Stimulated activated CD4-positive, alpha-beta T cell treated with anti-CD3 and anti-CD28 coated beads, TNF-alpha, amount 100 ng/mL, for 48 hours (primary cell): ENCODE measurements around the gene ADAMTSL1.
"Not testable (repeated sequence)": the region's sequence is repeated elsewhere in the genome, so short reads cannot be mapped to it uniquely, and the experiment has no call there.

Source experiments
- DNase-seq, 3 donors: peaks; one replicate each; pipeline ENCODE4 v3.0.0-alpha.2; 2020; ENCODE audit warnings: low read depth in 3 of 3

The ADAMTSL1 gene

DNA sequence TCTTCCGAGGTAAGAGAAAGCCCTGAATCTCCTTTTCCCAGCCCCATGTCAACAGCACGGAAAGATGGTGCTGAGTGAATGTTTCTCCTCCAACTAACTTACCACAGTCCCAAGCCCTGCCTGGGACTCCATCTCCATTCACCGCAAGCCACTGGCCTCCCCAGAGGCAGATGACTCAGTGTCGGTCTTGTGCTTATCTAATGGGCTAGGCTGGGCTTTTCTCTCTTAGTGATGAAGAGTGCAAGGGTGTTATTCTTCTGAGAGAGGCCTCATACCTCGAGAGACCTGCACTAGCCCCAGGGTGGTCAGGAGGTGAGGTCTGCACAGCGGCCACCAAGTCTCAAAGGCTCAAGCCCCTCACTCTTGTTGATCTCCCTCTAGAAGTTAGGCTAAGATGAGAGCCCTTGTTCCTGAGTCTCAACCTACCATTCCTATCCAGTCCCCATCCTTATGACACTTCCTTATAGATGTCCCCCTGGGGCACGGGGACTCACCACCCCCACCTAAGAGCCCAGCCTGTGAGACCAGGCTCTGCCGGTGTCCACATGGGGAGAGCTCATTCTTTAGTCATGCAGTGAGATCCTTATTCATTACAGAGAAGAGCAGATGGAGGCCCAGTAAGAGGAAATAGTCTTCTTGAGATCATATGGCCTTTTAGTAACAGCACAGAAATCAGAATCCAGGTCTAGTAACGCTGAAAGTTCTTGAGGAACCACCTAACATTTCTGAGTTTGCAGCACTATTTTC is 432.1 kb downstream of the ADAMTSL1 start:
- DNase-seq = no peak

DNA sequence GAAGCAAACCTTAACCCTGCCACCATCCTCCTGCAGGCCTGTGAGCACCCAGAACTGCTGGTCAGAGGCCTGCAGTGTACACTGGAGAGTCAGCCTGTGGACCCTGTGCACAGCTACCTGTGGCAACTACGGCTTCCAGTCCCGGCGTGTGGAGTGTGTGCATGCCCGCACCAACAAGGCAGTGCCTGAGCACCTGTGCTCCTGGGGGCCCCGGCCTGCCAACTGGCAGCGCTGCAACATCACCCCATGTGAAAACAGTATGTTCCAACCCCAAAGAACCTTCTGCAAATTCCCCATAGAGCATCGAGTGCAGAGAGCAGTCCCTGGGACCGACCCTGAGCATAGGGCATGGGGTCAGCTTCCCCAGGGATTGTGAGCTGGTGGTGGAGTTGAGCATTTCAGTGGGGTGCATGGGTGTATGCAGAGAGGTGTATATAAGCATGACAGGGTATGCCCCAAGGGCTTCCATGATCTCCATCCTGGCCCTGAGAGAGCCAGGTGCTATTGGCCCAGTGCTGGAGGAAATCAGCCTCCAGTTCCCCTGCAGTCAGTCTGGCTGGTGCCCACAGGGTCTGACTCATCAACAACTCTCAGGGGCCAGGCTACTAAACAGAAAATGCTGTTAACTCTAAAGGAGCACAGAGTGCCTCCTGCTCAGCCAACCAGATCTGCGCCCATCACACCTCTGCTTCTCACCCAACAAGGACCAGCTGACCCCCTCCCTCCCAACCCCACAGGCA is 432.9 kb downstream of the ADAMTSL1 start:
- DNase-seq = no peak

DNA sequence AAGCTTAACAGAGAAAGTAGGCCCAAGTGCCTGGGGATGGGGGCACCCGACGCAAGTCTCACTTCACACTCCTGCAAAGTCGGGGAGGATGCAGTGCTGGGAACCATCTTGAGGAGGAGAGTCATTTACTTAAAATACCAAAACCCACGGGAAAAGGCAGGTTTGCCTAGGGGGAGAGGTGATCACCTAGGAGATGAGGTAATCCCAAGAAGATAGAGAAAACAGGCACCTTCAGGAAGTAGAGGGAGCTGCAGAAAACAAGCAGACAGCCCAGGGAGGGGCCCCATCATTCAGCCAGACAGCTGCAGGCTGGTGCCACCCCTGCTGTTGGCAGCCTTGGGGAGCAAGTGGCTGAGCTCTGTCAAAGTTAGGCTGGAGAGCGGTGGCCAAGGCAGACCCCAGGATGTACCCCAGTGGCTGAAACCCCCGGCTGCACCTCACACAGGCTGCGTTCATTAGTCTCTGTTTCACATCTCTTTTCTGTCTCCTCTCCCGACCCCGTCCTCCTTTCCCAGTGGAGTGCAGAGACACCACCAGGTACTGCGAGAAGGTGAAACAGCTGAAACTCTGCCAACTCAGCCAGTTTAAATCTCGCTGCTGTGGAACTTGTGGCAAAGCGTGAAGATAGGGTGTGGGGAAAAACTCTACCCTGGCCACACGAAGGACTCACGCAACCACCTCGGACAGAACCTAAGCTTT is 434.1 kb downstream of the ADAMTSL1 start:
- no peak for DNase-seq

DNA sequence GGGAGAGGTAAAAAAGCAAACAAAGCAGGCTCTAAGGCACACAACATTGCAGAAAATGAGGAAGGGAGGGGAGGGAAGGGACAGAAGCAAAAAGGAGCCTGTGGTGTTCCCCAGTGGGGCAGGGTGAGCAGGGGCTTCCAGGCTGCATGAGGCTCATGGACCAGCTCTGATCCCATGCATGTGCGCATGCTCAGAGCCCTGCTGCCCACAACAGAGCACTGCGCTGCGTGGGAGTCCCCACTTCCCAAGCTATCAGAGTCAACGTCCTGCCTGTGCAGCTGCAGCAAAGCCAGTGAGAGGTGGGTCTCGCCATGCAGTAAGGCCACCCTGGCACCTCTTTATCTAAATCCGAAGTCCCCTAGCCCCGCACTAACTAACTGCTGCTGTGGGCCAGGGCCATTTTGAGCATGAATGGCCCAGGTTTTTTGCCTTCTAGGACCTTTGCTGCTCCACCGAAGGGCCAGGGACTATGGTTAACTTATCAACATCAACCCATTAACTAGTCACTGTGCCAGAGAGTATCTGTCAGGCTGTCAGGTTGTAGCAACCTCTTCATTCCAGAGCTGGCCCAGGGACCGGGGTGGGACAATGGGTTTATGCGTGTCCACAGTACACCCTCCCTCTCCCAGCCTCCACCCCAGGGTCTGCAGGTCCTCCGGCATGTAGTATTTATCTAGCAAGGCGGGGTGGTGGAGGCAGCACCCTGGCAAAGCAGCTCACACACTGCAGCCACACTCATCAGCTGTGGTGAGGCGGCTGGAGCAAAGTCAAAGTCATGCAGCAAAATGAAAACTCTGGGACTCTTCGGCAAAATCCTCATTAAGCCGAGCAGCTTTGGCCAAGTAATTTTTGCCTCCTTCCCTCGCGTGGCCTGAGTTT is 435.4 kb downstream of the ADAMTSL1 start:
- DNase-seq = no peak

DNA sequence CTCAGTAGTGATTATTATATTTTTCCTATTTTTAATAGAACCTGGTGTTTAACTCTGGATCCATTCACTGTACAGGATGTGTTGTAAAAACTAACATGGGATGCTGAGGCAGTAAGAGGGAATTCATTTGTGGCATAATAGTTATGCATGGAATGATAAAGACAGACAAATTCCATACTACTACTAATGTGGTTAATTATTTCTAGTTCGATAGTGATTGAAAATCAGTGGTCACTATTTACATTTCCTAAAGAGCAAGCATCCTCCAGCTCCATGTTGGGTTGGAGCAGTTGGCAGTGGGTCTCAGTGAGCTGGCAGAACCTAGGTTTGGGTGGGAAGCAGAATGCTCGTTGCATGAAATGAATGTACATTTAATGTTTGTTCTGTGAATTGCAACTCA is 436.5 kb downstream of the ADAMTSL1 start:
- no peak for DNase-seq

DNA sequence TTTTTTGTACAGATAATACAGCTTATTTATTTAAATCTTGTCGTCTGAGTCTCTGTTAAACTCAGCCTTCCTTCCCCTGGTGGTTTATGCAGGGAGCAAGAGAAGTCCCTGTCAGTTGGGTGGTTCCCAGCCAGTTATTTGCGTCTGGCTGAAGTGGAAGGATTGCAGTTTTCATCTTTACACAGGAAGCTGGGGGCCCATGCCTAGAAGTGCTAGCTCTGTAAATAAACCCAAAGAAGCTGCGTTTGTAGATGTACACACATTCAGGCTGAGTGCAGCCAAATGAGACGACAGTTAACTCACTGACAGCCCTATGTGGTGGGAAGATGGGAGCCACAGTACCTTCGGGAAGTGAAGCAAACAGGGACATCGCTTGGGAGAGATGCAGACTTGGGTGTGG is 437.0 kb downstream of the ADAMTSL1 start:
- DNase-seq = no peak

DNA sequence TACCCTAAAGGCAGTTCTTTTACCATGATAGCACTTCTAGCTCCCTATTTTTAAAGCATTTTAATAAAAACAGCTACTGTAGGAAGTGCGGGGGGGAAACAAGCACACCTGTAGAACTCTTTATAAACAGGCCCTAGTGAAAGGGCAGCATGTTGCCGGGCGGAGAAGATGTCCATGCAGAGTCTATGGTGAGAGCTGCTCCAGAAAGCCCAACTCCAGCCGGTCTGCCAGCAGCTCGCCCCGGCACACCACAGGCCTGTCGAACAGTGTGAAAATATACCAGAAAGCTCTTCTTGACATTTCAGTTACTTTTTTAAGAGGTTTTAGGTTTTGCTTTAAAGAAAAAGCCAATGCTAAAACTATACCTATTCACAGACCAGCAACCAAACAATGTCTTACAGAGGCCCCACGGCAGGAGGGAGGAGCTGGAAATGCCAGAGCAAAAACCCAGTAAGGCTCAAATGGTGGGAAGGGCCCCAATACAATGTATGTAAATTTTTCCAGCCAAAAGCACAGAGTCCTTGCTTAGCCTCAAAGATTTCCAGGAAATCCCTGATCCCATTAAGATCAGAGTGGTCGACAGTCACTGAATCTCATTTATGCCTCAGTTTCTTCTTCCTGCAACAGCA is 437.9 kb downstream of the ADAMTSL1 start:
- DNase-seq = no peak

DNA sequence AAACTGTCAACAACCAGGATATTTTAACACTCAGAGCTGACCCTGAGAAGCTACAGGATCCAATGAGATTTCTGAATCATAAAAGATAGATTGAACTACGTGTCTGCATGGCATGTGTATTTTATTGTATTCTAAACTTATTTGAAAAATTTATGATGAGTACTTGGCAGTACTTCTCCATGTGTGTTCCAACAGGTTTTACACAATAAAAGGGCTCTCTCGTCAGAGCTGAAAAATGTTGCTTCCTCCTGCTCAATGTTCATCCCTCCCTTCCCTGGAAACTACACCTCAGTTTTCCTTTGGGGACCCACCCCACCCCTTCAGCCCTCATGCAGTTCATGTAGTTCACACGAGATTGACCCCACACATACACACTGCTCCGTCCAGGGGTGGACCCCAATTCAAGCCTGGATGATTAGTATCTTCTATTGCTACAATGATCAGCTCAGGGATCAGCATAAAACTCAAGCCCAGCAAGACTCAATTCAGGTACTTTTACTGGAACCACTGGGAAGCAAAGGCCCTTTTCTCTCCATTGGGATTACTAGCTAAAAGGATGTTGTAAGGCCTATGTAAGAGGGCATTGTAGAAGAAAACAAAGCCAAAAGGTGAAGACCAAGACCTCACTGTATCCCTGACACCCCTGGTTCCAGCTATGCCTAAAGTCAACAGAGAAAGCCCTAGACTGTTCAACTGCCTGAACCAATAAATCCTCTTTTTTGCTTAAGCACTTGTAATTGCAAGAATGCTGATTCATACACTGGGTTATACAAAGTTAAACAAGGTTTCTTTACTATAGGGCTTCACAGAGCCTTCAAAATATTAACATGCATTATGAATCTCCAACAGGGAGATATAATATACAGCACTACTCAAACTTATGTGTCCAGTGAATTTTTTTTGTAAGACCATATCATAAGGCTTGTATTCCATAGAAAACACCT is 446.5 kb downstream of the ADAMTSL1 start:
- no peak for DNase-seq

DNA sequence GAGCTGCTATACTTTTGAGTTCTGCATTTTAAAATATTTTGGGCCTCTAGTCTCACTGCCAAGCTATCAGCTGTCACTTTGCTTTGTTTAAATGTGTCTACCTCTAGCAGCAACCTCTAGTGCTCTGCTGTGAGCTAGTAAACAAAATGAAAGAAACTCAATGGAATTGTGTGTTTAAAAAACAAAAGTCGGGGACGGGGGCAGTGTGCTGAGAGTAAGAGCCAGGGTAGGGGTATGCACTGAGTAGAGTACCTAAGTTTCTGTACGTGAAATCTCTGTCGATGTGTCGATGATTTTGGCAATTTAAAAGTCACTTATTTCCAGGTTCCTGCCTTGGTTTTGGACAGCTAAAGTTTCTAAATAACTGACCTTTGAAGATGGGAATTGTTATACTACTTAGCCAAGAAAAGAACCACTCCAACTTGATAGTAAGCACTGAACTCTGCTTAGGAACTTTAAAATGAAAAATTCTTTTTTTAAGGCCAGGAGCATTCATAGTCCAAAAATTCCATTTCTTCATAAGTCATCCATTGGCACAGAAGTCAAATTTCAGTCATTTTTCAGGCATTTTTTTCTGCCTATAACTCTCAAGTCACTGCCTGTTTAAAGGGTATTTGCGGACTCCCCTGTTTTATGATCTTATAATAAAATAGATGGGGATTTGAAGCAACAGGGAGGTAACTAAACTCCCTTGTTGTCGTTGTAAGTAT is 447.6 kb downstream of the ADAMTSL1 start:
- no peak for DNase-seq

DNA sequence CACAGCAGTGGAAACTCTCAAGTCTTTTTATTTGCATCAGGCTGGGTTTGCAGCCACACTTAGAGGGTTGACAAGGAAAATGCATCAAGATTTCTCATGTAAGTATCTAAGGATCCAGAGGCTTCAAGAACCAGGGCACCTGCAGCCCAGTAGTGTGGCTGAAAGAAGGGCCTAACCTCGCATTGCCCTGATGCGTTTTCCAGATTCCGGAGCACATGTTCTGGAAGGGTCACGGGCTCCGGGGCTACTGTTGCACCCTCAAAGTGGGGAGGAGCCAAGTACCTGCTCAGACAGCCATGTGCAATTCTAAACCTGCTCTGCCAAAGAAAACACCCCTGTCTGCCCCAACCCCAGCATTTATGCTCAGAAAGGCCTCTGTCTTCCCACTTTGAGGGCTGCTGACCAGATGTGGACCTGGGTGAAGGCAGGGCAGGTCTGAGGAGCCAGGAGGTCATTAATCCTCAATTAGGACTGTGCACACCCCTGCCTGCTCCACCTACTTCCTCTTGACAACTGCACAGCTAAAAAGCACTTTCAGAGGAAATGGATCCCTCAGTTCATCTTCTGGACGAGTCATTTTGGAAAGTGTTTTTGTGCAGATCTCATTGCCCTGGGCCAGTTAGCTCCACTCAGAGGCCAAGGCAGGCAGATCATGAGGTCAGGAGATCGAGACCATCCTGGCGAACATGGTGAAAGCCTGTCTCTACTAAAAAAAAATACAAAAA is 448.4 kb downstream of the ADAMTSL1 start:
- DNase-seq = no peak

DNA sequence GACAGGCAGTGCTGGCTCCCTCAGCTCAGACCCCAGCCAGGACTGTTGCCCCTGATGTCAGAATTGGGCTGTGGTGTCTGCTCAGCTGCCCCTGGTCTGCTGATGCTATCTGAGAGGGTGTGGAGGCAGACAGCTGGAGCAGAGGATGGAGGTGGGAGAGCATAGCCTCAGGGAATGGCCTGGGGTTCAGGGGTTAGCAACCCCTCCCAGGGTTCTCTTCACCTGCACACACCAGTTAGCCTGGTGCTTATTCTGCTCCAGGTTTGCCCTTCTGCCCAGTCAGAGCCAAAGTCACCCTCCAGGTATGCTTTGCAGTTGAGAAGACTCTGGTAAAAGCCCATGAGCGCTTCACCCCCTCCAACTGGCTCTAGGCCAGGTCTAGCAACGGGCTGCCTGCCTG is 449.2 kb downstream of the ADAMTSL1 start:
- no peak for DNase-seq

DNA sequence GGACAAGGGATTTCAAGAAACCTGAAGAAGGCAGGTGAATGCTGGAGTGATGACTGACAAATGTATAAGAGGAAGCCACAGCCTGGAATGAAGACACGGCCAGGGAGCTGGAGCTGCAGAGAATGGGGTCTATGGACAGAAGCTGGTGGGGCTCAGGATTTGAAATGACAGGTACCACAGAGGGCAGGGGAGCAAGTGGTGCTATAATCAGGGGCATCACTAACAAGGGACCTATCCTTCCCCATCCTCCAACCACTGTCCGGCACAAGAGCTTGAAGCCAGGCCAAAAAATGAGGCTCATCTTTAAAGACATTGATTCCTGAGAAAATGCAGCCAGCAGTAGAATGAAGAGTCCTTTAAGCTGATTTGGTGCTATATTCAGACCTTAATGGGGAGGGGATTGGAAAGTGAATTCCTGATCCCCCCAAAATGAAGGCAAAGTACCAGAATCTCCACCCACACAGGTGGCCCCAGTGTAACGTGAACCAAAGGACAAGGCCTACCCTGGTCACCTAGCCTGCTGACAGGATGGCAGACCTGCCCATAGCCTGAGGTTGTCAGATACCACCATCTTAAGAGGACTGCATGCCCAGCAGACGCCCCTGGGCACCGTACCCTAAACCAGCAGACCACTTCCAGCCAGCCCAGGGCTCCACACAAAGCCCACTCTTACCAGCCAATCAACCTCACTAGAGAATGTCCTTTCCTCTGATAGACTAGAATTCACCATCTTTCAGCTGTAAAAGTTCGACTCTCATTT is 449.9 kb downstream of the ADAMTSL1 start:
- DNase-seq = no peak

DNA sequence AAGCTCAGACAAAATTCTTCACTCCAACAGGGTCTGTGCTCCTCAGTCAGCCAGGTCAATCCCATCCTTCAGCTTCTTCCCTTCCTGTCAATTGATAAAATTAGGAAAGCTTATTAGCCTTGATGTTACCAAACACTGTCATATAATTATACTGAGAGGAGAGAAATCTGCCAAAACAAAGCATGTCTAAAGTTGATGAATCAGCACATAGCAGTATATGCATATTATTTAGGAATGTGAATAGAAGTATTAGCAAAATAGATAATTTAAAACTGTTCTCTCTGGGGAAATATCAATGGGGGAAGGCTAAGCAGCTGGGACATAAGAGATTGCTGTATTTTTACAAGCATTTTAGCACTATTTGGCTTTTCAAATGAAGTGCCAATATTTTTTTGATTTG is 451.9 kb downstream of the ADAMTSL1 start:
- no peak for DNase-seq

DNA sequence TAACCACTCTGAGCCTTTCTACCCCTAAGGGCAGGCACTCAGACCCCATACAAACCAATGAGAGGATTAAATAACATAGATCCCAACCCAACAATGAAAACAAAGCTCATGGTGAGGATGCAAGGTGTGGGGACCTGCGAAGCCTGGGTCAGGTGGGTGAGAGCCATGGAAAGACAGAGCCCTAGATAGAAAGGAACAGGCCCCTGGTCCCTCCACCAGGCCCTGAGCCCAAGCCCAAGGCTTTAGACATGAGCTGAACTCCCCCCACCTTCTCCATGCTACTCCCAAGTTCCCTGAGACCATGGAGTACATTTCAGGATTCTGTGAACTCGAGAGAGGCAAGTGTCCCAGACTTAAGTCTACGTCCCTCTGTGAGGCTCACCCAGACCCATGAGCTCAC is 452.6 kb downstream of the ADAMTSL1 start:
- DNase-seq = no peak

DNA sequence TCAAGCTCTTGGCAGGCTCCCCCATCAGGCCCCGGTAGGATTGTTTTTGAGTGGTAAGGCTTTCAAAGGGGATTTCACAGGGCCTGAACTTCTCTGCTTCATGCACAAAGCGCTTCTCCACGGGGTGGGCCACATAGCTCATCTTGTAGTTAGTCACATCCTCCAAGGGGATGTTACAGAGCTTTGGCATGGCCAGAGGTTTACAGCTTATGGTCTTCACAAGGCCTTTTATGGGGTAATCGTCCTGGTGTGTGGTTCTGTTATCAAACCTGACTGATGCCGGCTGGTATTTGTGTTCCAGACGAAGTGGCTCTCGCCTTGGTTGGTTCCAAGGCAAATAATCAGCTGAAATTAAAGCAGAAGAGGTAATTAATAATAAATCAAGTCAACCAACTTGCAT is 454.8 kb downstream of the ADAMTSL1 start:
- DNase-seq = no peak

DNA sequence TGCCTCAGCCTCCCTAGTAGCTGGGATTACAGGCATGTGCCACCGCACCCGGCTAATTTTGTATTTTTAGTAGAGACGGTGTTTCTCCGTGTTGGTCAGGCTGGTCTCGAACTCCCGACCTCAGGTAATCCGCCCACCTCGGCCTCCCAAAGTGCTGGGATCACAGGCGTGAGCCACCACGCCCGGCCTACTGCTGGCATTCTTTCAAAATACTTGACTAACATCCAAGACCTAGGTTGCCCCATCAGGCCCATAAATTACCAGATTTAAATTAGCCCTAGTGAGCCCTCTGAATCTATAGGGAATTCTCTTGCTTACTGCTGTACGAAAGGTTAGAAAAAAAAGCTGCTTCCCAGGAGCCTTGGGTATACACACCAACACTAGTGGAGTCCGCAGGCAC is 456.7 kb downstream of the ADAMTSL1 start:
- not testable (repeated sequence) for DNase-seq

DNA sequence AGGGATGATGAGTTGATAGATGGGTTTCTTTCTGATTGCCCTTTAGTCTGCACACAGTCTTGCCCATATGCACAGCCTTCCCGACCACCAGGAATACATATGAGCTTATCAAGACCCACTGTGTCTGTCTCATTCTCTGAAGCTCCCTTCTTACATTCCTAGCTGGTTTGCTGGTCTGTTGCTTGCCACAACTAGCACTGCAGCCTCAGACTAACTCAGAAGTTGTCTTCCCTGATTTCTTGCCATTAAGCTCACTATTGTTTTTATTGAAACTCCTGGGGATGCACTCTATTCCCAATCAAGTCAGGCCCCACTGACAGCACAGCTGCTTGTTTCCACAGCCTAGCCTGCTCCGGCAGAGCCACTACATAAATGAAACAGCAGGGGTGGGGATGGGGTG is 461.6 kb downstream of the ADAMTSL1 start:
- no peak for DNase-seq
